Stimulated activated CD4-positive, alpha-beta T cell treated with anti-CD3 and anti-CD28 coated beads, Interleukin-4, amount 100 ng/mL, for 24 hours (primary cell): ENCODE measurements around the gene WDSUB1.

Experiments used
- DNase-seq: peaks from one replicate; pipeline ENCODE4 v3.0.0-alpha.2; 2020

WDSUB1 gene

GRCh38 chr2:159219394-159219998 lies 67.0 kb downstream of the WDSUB1 start:
- no peak for DNase-seq

- no peak for DNase-seq
These were observed 68.1 kb downstream of the WDSUB1 start for GRCh38 chr2:159218389-159218788.

GRCh38 chr2:159217676-159218075 lies 68.8 kb downstream of the WDSUB1 start:
- DNase-seq = no peak

- no peak for DNase-seq
These were observed 71.4 kb downstream of the WDSUB1 start for GRCh38 chr2:159215116-159215515.

- DNase-seq = no peak
These were observed 72.1 kb downstream of the WDSUB1 start for GRCh38 chr2:159214325-159214865.

GRCh38 chr2:159213296-159213695 lies 73.2 kb downstream of the WDSUB1 start:
- DNase-seq = no peak

GRCh38 chr2:159211447-159212396 lies 74.8 kb downstream of the WDSUB1 start:
- DNase-seq = no peak

GRCh38 chr2:159209341-159210306 lies 76.9 kb downstream of the WDSUB1 start:
- peak; percentile 14 for DNase-seq

GRCh38 chr2:159208438-159208837 lies 78.1 kb downstream of the WDSUB1 start:
- no peak for DNase-seq

GRCh38 chr2:159206736-159207380 lies 79.6 kb downstream of the WDSUB1 start:
- DNase-seq = no peak

GRCh38 chr2:159204381-159205144 lies 81.9 kb downstream of the WDSUB1 start:
- DNase-seq = no peak

- no peak for DNase-seq
These were observed 83.9 kb downstream of the WDSUB1 start for GRCh38 chr2:159202568-159203071.

GRCh38 chr2:159201360-159202063 lies 85.0 kb downstream of the WDSUB1 start:
- DNase-seq = no peak

- no peak for DNase-seq
These were observed 86.0 kb downstream of the WDSUB1 start for GRCh38 chr2:159200498-159200897.

- no peak for DNase-seq
These were observed 86.6 kb downstream of the WDSUB1 start for GRCh38 chr2:159199761-159200465.

- DNase-seq = no peak
These were observed 87.3 kb downstream of the WDSUB1 start for GRCh38 chr2:159199236-159199635.

- DNase-seq = no peak
These were observed 90.0 kb downstream of the WDSUB1 start for GRCh38 chr2:159196393-159196925.

GRCh38 chr2:159195697-159196096 lies 90.8 kb downstream of the WDSUB1 start:
- DNase-seq = no peak

GRCh38 chr2:159194241-159194640 lies 92.3 kb downstream of the WDSUB1 start:
- no peak for DNase-seq

- DNase-seq = no peak
These were observed 92.7 kb downstream of the WDSUB1 start for GRCh38 chr2:159193791-159194190.
